C4-2B (cell line): ENCODE data around the gene ELAVL1.

Experiments
- H3K27ac ChIP-seq: fragments of 450-650 bp; 2 replicates; pipeline ENCODE4 v1.5.1; 2017
- CTCF ChIP-seq: fragments of 450-650 bp; conservative IDR thresholded peaks from 2 replicates; pipeline ENCODE4 v1.5.1; 2017; ENCODE audit warnings: mild to moderate bottlenecking
- ZFX ChIP-seq: fragments of 450-650 bp; IDR thresholded peaks from 2 replicates; pipeline ENCODE4 v1.6.1; 2017

ELAVL1 gene

GRCh38 chr19:7913652-7914051 lies 91.8 kb downstream of the ELAVL1 start:
- H3K27ac ChIP-seq = no peak overlapping the region
- TF ChIP-seq CTCF (no peak), ZFX (no peak)

GRCh38 chr19:7912697-7913564 lies 92.5 kb downstream of the ELAVL1 start:
- no peak overlapping the region for H3K27ac ChIP-seq

GRCh38 chr19:7912144-7912696 lies 93.2 kb downstream of the ELAVL1 start:
- no peak overlapping the region for H3K27ac ChIP-seq
- TF ChIP-seq ZFX (no peak), CTCF (no peak)

More at GRCh38 chr19:7912697-7913564, 92.5 kb downstream of the ELAVL1 start:
- TF ChIP-seq ZFX (no peak), CTCF (no peak)

- TF ChIP-seq ZFX = no peak
- TF ChIP-seq CTCF = no peak
These were observed 93.8 kb downstream of the ELAVL1 start for GRCh38 chr19:7911508-7912143.

GRCh38 chr19:7910321-7911161 lies 94.9 kb downstream of the ELAVL1 start:
- no peak for TF ChIP-seq CTCF
- no peak for TF ChIP-seq ZFX
- H3K27ac ChIP-seq = no peak overlapping the region

More at GRCh38 chr19:7911508-7912143, 93.8 kb downstream of the ELAVL1 start:
- no peak overlapping the region for H3K27ac ChIP-seq

- TF ChIP-seq ZFX (no peak), CTCF (no peak)
- H3K27ac ChIP-seq = no peak overlapping the region
These were observed 95.9 kb downstream of the ELAVL1 start for GRCh38 chr19:7909471-7910067.
